ENCODE results near the gene FSTL5.

GRCh38 chr4:162075726-162076125, 88.1 kb downstream of the FSTL5 start:
- TF ChIP-seq HDAC1 (CRISPR knock-in tag; IDR thresholded peaks at IDR 0.05) (no peak), PBX2 (CRISPR knock-in tag; IDR thresholded peaks at IDR 0.05) (no peak)
- TF ChIP-seq, protein P1, sequence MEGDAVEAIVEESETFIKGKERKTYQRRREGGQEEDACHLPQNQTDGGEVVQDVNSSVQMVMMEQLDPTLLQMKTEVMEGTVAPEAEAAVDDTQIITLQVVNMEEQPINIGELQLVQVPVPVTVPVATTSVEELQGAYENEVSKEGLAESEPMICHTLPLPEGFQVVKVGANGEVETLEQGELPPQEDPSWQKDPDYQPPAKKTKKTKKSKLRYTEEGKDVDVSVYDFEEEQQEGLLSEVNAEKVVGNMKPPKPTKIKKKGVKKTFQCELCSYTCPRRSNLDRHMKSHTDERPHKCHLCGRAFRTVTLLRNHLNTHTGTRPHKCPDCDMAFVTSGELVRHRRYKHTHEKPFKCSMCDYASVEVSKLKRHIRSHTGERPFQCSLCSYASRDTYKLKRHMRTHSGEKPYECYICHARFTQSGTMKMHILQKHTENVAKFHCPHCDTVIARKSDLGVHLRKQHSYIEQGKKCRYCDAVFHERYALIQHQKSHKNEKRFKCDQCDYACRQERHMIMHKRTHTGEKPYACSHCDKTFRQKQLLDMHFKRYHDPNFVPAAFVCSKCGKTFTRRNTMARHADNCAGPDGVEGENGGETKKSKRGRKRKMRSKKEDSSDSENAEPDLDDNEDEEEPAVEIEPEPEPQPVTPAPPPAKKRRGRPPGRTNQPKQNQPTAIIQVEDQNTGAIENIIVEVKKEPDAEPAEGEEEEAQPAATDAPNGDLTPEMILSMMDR (CRISPR knock-in tag; IDR thresholded peaks at IDR 0.05): no peak
